ENCODE data around the gene DTWD2. TPM values are rescaled to one million over a fixed set of nuclear protein-coding genes. Genes with fewer than 3 reads are reported as not detected.
"Not testable (repeated sequence)": the region's sequence is repeated elsewhere in the genome, so short reads cannot be mapped to it uniquely, and the experiment has no call there.

DTWD2 gene
- total RNA-seq, 3 donors from 2014 or later (not counting 1 experiment from before 2014, with no cell fraction given), result 3.7 to 6.0 (median 4.1) TPM

- DNase-seq (no peak), ATAC-seq (no peak)
- Histone ChIP-seq H3K27ac (ENCODE audit: low read length) (no peak overlapping the region), H3K4me1 (ENCODE audit: control insufficient read depth, insufficient read depth, low read length) (no peaks in the 10 kb centered on the region), H3K27me3 (ENCODE audit: control insufficient read depth, insufficient read depth, low read length) (no peaks in the 10 kb centered on the region), H3K9me3 (ENCODE audit: control insufficient read depth, insufficient read depth, low read length) (no peaks in the 10 kb centered on the region), H3K4me3 (ENCODE audit: low read length) (no peak overlapping the region), H3K36me3 (ENCODE audit: control insufficient read depth, insufficient read depth, low read length) (no peaks in the 10 kb centered on the region)
- Mint-ChIP-seq H3K4me3 (no peak overlapping the region), H3K9me3 (peaks cover 0 to 2% of the 10 kb centered on the region in 2 donors), H3K36me3 (no peaks in the 10 kb centered on the region), H3K27me3 (ENCODE audit: low read depth in 2 of 2) (peaks cover 8 to 18% of the 10 kb centered on the region in 2 donors), H3K27ac (no peak overlapping the region), H3K4me1 (no peaks in the 10 kb centered on the region)
- TF ChIP-seq CTCF (IDR thresholded peaks at IDR 0.05), result no peak
- no CpG with 5 or more reads among the region's 1 CpG for WGBS (ENCODE audit: insufficient coverage)
- intact Hi-C loops (cut with micrococcal nuclease), result no loop called here
These were observed 7.8 kb upstream of the DTWD2 start for GRCh38 chr5:118996098-118996497.

- ATAC-seq, result no peak
- Histone ChIP-seq H3K4me1 (ENCODE audit: control insufficient read depth, insufficient read depth, low read length) (no peaks in the 10 kb centered on the region), H3K9me3 (ENCODE audit: control insufficient read depth, insufficient read depth, low read length) (no peaks in the 10 kb centered on the region), H3K27me3 (ENCODE audit: control insufficient read depth, insufficient read depth, low read length) (no peaks in the 10 kb centered on the region), H3K4me3 (ENCODE audit: low read length) (no peak overlapping the region), H3K27ac (ENCODE audit: low read length) (no peak overlapping the region), H3K36me3 (ENCODE audit: control insufficient read depth, insufficient read depth, low read length) (no peaks in the 10 kb centered on the region)
- DNase-seq, result no peak
- Mint-ChIP-seq H3K4me1 (no peaks in the 10 kb centered on the region), H3K4me3 (no peak overlapping the region), H3K27me3 (ENCODE audit: low read depth in 2 of 2) (peaks cover 6 to 8% of the 10 kb centered on the region in 2 donors), H3K9me3 (peaks cover 0 to 2% of the 10 kb centered on the region in 2 donors), H3K36me3 (no peaks in the 10 kb centered on the region), H3K27ac (no peak overlapping the region)
- 74% methylated on average over 2 of the region's 2 CpGs for WGBS (ENCODE audit: insufficient coverage)
- intact Hi-C loops (cut with micrococcal nuclease), result no loop called here
- TF ChIP-seq CTCF (IDR thresholded peaks at IDR 0.05), result no peak
These were observed 6.2 kb upstream of the DTWD2 start for GRCh38 chr5:118994595-118994994.

- H3K4me1 ChIP-seq (ENCODE audit: control insufficient read depth, insufficient read depth, low read length); intact Hi-C loops (cut with micrococcal nuclease); H3K9me3 Mint-ChIP-seq; H3K27ac ChIP-seq (ENCODE audit: low read length); H3K4me3 ChIP-seq (ENCODE audit: low read length); H3K27ac Mint-ChIP-seq; H3K4me3 Mint-ChIP-seq; DNase-seq; H3K36me3 Mint-ChIP-seq; H3K27me3 ChIP-seq (ENCODE audit: control insufficient read depth, insufficient read depth, low read length); H3K4me1 Mint-ChIP-seq; H3K9me3 ChIP-seq (ENCODE audit: control insufficient read depth, insufficient read depth, low read length); H3K36me3 ChIP-seq (ENCODE audit: control insufficient read depth, insufficient read depth, low read length); ATAC-seq; H3K27me3 Mint-ChIP-seq (ENCODE audit: low read depth in 2 of 2): not testable (repeated sequence)
These were observed 4.8 kb upstream of the DTWD2 start for GRCh38 chr5:118993118-118993517.

- intact Hi-C loops (cut with micrococcal nuclease); H3K4me1 ChIP-seq (ENCODE audit: control insufficient read depth, insufficient read depth, low read length); H3K4me3 ChIP-seq (ENCODE audit: low read length); H3K36me3 ChIP-seq (ENCODE audit: control insufficient read depth, insufficient read depth, low read length); DNase-seq; H3K9me3 ChIP-seq (ENCODE audit: control insufficient read depth, insufficient read depth, low read length); H3K9me3 Mint-ChIP-seq; H3K27ac Mint-ChIP-seq; H3K27me3 ChIP-seq (ENCODE audit: control insufficient read depth, insufficient read depth, low read length); H3K27me3 Mint-ChIP-seq (ENCODE audit: low read depth in 2 of 2); H3K27ac ChIP-seq (ENCODE audit: low read length); H3K36me3 Mint-ChIP-seq; ATAC-seq; H3K4me3 Mint-ChIP-seq: not testable (repeated sequence)
- H3K4me1 Mint-ChIP-seq, result peaks cover 8 to 14% of the 10 kb centered on the region in 2 donors
- WGBS (ENCODE audit: insufficient coverage), result 100% methylated on average over 1 of the region's 3 CpGs
These were observed 3.7 kb upstream of the DTWD2 start for GRCh38 chr5:118992055-118992454.

GRCh38 chr5:118990582-118990981, 2.2 kb upstream of the DTWD2 start:
- no peak overlapping the region for H3K27ac ChIP-seq (ENCODE audit: low read length)
- Mint-ChIP-seq H3K36me3 (no peaks in the 10 kb centered on the region), H3K4me3 (no peak overlapping the region), H3K27me3 (ENCODE audit: low read depth in 2 of 2) (peaks cover 3 to 5% of the 10 kb centered on the region in 2 donors), H3K4me1 (peaks cover 11 to 16% of the 10 kb centered on the region in 2 donors), H3K27ac (no peak overlapping the region), H3K9me3 (no peaks in the 10 kb centered on the region)
- DNase-seq, result no peak
- H3K9me3 ChIP-seq (ENCODE audit: control insufficient read depth, insufficient read depth, low read length), result no peaks in the 10 kb centered on the region
- H3K4me1 ChIP-seq (ENCODE audit: control insufficient read depth, insufficient read depth, low read length), result peaks cover 5% of the 10 kb centered on the region
- TF ChIP-seq CTCF (IDR thresholded peaks at IDR 0.05), result no peak
- ATAC-seq, result no peak
- 78% methylated on average over 1 of the region's 1 CpG for WGBS (ENCODE audit: insufficient coverage)
- H3K4me3 ChIP-seq (ENCODE audit: low read length), result no peak overlapping the region
- intact Hi-C loops (cut with micrococcal nuclease), result no loop called here
- no peaks in the 10 kb centered on the region for H3K27me3 ChIP-seq (ENCODE audit: control insufficient read depth, insufficient read depth, low read length)
- no peaks in the 10 kb centered on the region for H3K36me3 ChIP-seq (ENCODE audit: control insufficient read depth, insufficient read depth, low read length)

Measured in natural killer cell (primary cell).